HEK293 (cell line): ENCODE results near the gene GABRD.

ENCODE experiments used
- CTCF ChIA-PET: fragments of 350-600 bp; formaldehyde crosslinking; extraction: SDS; loops from one replicate; lab custom pipeline; 2021; ENCODE audit warnings: antibody characterized with exemption; lab: Yijun Ruan, JAX
- POLR2A ChIA-PET: fragments of 300-600 bp; formaldehyde crosslinking; extraction: SDS; loops from one replicate; lab custom pipeline; 2020; ENCODE audit warnings: antibody characterized with exemption, inconsistent platforms; lab: Yijun Ruan, JAX
- H3K27ac ChIP-seq: fragments of 200-500 bp; sonication (Bioruptor generic); 2 replicates; pipeline ENCODE4 v1.5.1; 2014; ENCODE audit warnings: low read depth, low read length, control low read depth, inconsistent platforms; ENCODE audit errors: extremely low read depth
- H3K36me3 ChIP-seq, 2 experiments: fragments of 200-500 bp in 1 of 2; sonication (Bioruptor generic) in 1 of 2; 1 replicate in 1 of 2; 2 replicates in 1 of 2; pipeline ENCODE4 v1.5.1; 2014 to 2017; ENCODE audit warnings: inconsistent platforms in 2 of 2, low read length in 2 of 2; ENCODE audit not compliant: control insufficient read depth in 2 of 2, insufficient read depth in 1 of 2
- H3K4me1 ChIP-seq: fragments of 200-500 bp; sonication (Bioruptor generic); 2 replicates; pipeline ENCODE4 v1.5.1; 2014; ENCODE audit warnings: mild to moderate bottlenecking, low read length, inconsistent platforms; ENCODE audit not compliant: control insufficient read depth, insufficient read depth
- H3K4me3 ChIP-seq: 2 replicates; pipeline ENCODE4 v1.5.1; 2011; ENCODE audit warnings: low read depth, mild to moderate bottlenecking, control low read depth, low read length, moderate library complexity
- H3K9me3 ChIP-seq: fragments of 200-500 bp; sonication (Bioruptor generic); 2 replicates; pipeline ENCODE4 v1.5.1; 2014; ENCODE audit warnings: low read depth, low read length, inconsistent platforms; ENCODE audit not compliant: control insufficient read depth, insufficient read depth
- KLF1 ChIP-seq: fragments of 450-650 bp; formaldehyde crosslinking; IDR thresholded peaks from 2 replicates; pipeline ENCODE4 v1.5.1; 2016; ENCODE audit warnings: missing biosample characterization, missing genetic modification characterization
- MZF1 ChIP-seq: fragments of 450-650 bp; formaldehyde crosslinking; IDR thresholded peaks from 2 replicates; pipeline ENCODE4 v1.5.1; 2017; ENCODE audit warnings: missing biosample characterization, missing genetic modification characterization, borderline replicate concordance
- REST ChIP-seq: fragments of 450-650 bp; formaldehyde crosslinking; IDR thresholded peaks from 2 replicates; pipeline ENCODE4 v1.5.1; 2016; ENCODE audit warnings: missing biosample characterization, missing genetic modification characterization
- ZFHX2 ChIP-seq: fragments of 450-650 bp; formaldehyde crosslinking; conservative IDR thresholded peaks from 2 replicates; pipeline ENCODE4 v1.5.1; 2016; ENCODE audit warnings: missing biosample characterization, missing genetic modification characterization
- ZFP37 ChIP-seq: fragments of 450-650 bp; formaldehyde crosslinking; IDR thresholded peaks from 2 replicates; pipeline ENCODE4 v1.5.1; 2016; ENCODE audit warnings: missing biosample characterization, missing genetic modification characterization
- ZNF112 ChIP-seq: fragments of 450-650 bp; formaldehyde crosslinking; IDR thresholded peaks from 2 replicates; pipeline ENCODE4 v1.5.0; 2017; ENCODE audit warnings: missing biosample characterization, missing genetic modification characterization
- ZNF214 ChIP-seq: fragments of 450-650 bp; formaldehyde crosslinking; IDR thresholded peaks from 2 replicates; pipeline ENCODE4 v1.5.1; 2017; ENCODE audit warnings: missing biosample characterization, mild to moderate bottlenecking, missing genetic modification characterization, borderline replicate concordance
- ZNF239 ChIP-seq: fragments of 450-650 bp; formaldehyde crosslinking; IDR thresholded peaks from 2 replicates; pipeline ENCODE4 v1.5.1; 2016; ENCODE audit warnings: missing biosample characterization, missing genetic modification characterization
- ZNF266 ChIP-seq: fragments of 450-650 bp; formaldehyde crosslinking; IDR thresholded peaks from 2 replicates; pipeline ENCODE4 v1.5.1; 2016; ENCODE audit warnings: missing biosample characterization, missing genetic modification characterization, low read depth
- ZNF37A ChIP-seq: fragments of 450-650 bp; IDR thresholded peaks from 2 replicates; pipeline ENCODE4 v1.5.1; 2018; ENCODE audit warnings: missing biosample characterization, missing genetic modification characterization
- ZNF416 ChIP-seq: fragments of 450-650 bp; formaldehyde crosslinking; IDR thresholded peaks from 2 replicates; pipeline ENCODE4 v1.5.1; 2016; ENCODE audit warnings: missing biosample characterization, missing genetic modification characterization
- ZNF423 ChIP-seq: fragments of 450-650 bp; formaldehyde crosslinking; IDR thresholded peaks from 2 replicates; pipeline ENCODE4 v1.5.1; 2016; ENCODE audit warnings: missing biosample characterization, missing genetic modification characterization
- ZNF501 ChIP-seq: fragments of 450-650 bp; formaldehyde crosslinking; IDR thresholded peaks from 2 replicates; pipeline ENCODE4 v1.5.1; 2016; ENCODE audit warnings: missing biosample characterization, missing genetic modification characterization
- ZNF623 ChIP-seq: fragments of 450-650 bp; formaldehyde crosslinking; IDR thresholded peaks from 2 replicates; pipeline ENCODE4 v1.5.1; 2016; ENCODE audit warnings: missing biosample characterization, missing genetic modification characterization
- ZNF626 ChIP-seq: fragments of 450-650 bp; sonication (Bioruptor Pico); formaldehyde crosslinking; IDR thresholded peaks from 2 replicates; pipeline ENCODE4 v1.5.1; 2018; ENCODE audit warnings: missing biosample characterization, missing genetic modification characterization, inconsistent platforms
- ZNF704 ChIP-seq: fragments of 450-650 bp; formaldehyde crosslinking; IDR thresholded peaks from 2 replicates; pipeline ENCODE4 v1.5.1; 2016; ENCODE audit warnings: missing biosample characterization, missing genetic modification characterization
- ZNF768 ChIP-seq: fragments of 450-650 bp; formaldehyde crosslinking; IDR thresholded peaks from 2 replicates; pipeline ENCODE4 v1.5.1; 2018; ENCODE audit warnings: missing biosample characterization, mild to moderate bottlenecking, missing genetic modification characterization
- ZNF791 ChIP-seq: fragments of 450-650 bp; formaldehyde crosslinking; IDR thresholded peaks from 2 replicates; pipeline ENCODE4 v1.5.1; 2016; ENCODE audit warnings: missing biosample characterization, missing genetic modification characterization

GABRD gene

GRCh38 chr1:1989102-1989542 is 30.0 kb upstream of the GABRD start:
- Histone ChIP-seq H3K4me1 (no peaks in the 10 kb centered on the region), H3K9me3 (no peaks in the 10 kb centered on the region), H3K27ac (no peak overlapping the region)
- ChIA-PET POLR2A (interaction anchor here (1.1 kb wide), 1 partner anchor 20 kb away, joined by 5 read pairs; no protein-coding TSS in a partner anchor), CTCF (interaction anchor here (1.8 kb wide), 1 partner anchor 185 kb away, joined by 4 read pairs; no protein-coding TSS in a partner anchor)
- no peak for TF ChIP-seq ZNF501
- no peak for TF ChIP-seq ZNF423
- TF ChIP-seq ZFHX2 (tag by site-specific recombination), result peak; percentile 66
- TF ChIP-seq, all 188 proteins: peak for 1
- Histone ChIP-seq H3K36me3 (no peaks in the 10 kb centered on the region), H3K4me3 (no peak overlapping the region)

DNA sequence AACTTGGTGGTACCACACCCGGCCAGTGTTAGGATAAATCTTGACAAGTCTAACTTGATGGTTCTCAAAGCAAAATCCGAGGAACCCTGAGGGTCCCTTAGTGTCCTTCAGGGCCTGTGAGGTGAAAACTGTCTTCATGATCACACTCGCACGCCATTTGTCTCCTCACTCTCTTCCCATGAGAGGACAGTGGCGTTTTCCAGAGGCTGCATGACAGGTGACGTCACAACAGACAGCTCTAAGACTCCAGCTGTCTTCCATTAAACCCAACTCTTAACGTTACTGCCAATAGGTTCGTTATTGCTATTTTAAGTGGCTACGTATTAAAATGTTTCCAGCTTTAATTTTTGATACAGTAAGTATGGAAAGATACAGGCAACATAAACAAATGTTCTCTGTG is 29.4 kb upstream of the GABRD start:
- H3K4me1 ChIP-seq, result no peaks in the 10 kb centered on the region
- TF ChIP-seq ZNF768 (tag by site-specific recombination) (no peak), ZNF416 (no peak), ZNF214 (tag by site-specific recombination) (no peak), REST (tag by site-specific recombination) (no peak), ZNF266 (tag by site-specific recombination) (no peak), ZNF239 (no peak), ZNF626 (no peak), ZNF112 (tag by site-specific recombination) (no peak), MZF1 (tag by site-specific recombination) (no peak), ZNF791 (tag by site-specific recombination) (no peak), ZNF623 (tag by site-specific recombination) (no peak), KLF1 (tag by site-specific recombination) (no peak), ZFP37 (tag by site-specific recombination) (no peak)
- H3K9me3 ChIP-seq, result no peaks in the 10 kb centered on the region
- no peaks in the 10 kb centered on the region for H3K36me3 ChIP-seq
- no peak overlapping the region for H3K27ac ChIP-seq
- ChIA-PET POLR2A (no interaction called here), CTCF (no interaction called here)
- H3K4me3 ChIP-seq, result no peak overlapping the region

DNA sequence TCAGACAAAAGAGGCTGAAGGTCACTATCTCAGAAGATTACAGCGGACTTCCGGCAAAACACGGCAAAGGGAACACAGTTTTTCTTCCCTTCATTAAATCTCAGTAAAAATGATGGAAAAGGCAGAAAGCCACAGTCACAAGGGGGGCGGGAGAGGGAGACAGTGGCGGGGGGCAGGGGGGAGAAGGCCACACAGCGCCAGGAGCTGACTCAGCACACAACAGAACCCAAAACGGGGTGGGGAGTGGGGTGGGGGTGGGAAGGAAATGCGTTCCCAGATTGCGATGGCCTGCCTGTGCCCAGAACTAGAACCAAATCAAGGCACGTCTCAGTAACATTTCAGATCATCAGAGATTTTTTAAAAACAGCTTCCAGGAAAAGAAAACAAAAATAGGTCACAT is 28.9 kb upstream of the GABRD start:
- H3K4me1 ChIP-seq, result no peaks in the 10 kb centered on the region
- no peak for TF ChIP-seq ZNF37A
- TF ChIP-seq ZNF704 (tag by site-specific recombination), result no peak
- ChIA-PET POLR2A (no interaction called here), CTCF (interaction anchor here (0.7 to 1.2 kb wide), 4 partner anchors 30 to 71 kb away, joined by 3 to 9 read pairs (median 4); no protein-coding TSS in a partner anchor)
- no peaks in the 10 kb centered on the region for H3K36me3 ChIP-seq
- no peak overlapping the region for H3K4me3 ChIP-seq
- no peaks in the 10 kb centered on the region for H3K9me3 ChIP-seq
- no peak overlapping the region for H3K27ac ChIP-seq
